HEK293 (cell line): ENCODE data around the gene CRTC1.

Source experiments
- CTCF ChIP-seq: fragments of 450-650 bp; formaldehyde crosslinking; IDR thresholded peaks from 2 replicates; pipeline ENCODE4 v1.5.1; 2016; ENCODE audit warnings: missing biosample characterization, missing genetic modification characterization
- GLIS1 ChIP-seq: fragments of 450-650 bp; formaldehyde crosslinking; IDR thresholded peaks from 2 replicates; pipeline ENCODE4 v1.5.1; 2016; ENCODE audit warnings: missing biosample characterization, missing genetic modification characterization
- PBX3 ChIP-seq: sonication (generic); formaldehyde crosslinking; IDR thresholded peaks from 2 replicates; pipeline ENCODE4 v1.8.1; 2022; ENCODE audit warnings: mild to moderate bottlenecking, moderate library complexity, missing genetic modification reagents
- YY1 ChIP-seq: fragments of 450-650 bp; formaldehyde crosslinking; IDR thresholded peaks from 2 replicates; pipeline ENCODE4 v1.5.1; 2018; ENCODE audit warnings: missing biosample characterization, missing genetic modification characterization
- ZEB2 ChIP-seq: fragments of 450-650 bp; formaldehyde crosslinking; IDR thresholded peaks from 2 replicates; pipeline ENCODE4 v1.5.1; 2016; ENCODE audit warnings: missing biosample characterization, missing genetic modification characterization
- ZFP41 ChIP-seq: fragments of 450-650 bp; formaldehyde crosslinking; IDR thresholded peaks from 2 replicates; pipeline ENCODE4 v1.5.1; 2016; ENCODE audit warnings: missing biosample characterization, missing genetic modification characterization, borderline replicate concordance
- ZNF10 ChIP-seq: fragments of 450-650 bp; formaldehyde crosslinking; IDR thresholded peaks from 2 replicates; pipeline ENCODE4 v1.5.1; 2017; ENCODE audit warnings: missing biosample characterization, missing genetic modification characterization
- ZNF24 ChIP-seq: fragments of 450-650 bp; formaldehyde crosslinking; IDR thresholded peaks from 2 replicates; pipeline ENCODE4 v1.5.1; 2016; ENCODE audit warnings: missing biosample characterization, missing genetic modification characterization
- ZNF274 ChIP-seq, 2 experiments: fragments of 200-500 bp in 1 of 2; fragments of 450-650 bp in 1 of 2; sonication (Bioruptor generic) in 1 of 2; formaldehyde crosslinking in 1 of 2; IDR thresholded peaks; 2 replicates each; pipeline versions ENCODE4 v1.5.1 to v1.6.1; 2014 to 2016; ENCODE audit warnings: borderline replicate concordance in 1 of 2, inconsistent platforms in 1 of 2, low read length in 1 of 2, missing biosample characterization in 1 of 2, missing genetic modification characterization in 1 of 2
- ZNF561 ChIP-seq: fragments of 450-650 bp; IDR thresholded peaks from 2 replicates; pipeline ENCODE4 v1.5.1; 2018; ENCODE audit warnings: missing biosample characterization, missing genetic modification characterization, borderline replicate concordance
- ZNF776 ChIP-seq: fragments of 450-650 bp; formaldehyde crosslinking; IDR thresholded peaks from 2 replicates; pipeline ENCODE4 v1.5.0; 2017; ENCODE audit warnings: missing biosample characterization, missing genetic modification characterization, borderline replicate concordance
- TF ChIP-seq, protein P1 (sequence below): IDR thresholded peaks from 2 replicates; pipeline ENCODE4 v1.6.1; 2011; ENCODE audit warnings: mild to moderate bottlenecking, low read depth, low read length, borderline replicate concordance

DNA sequence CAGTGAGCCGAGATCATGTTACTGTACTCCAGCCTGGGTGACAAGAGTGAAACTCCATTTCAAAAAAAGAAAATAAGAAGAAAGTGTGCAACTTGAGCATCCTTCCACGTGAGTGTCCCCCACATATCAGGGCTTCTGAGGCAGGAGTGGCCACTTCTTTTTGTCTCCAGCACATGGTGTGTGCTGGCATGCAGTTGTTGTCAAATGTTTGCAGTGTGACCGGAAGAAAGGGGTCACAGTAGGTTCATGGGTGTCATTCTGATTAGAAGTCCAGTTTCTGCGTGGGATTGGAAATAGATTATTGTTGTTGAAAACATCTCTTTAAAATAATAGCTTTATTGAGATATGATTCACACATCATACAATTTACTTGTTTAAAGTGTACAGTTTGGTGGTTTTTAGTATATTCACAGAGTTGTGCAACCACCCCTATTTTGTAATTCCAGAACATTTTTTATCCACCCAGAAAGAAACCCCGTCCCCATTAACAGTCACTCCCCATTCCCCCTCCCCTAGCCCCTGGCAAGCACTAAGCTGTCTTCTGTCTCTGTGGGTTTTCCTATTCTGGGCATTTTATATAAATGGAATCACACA is 2.2 kb downstream of the CRTC1 start:
- TF ChIP-seq ZNF10 (tag by site-specific recombination): no peak
- no peak for TF ChIP-seq CTCF (tag by site-specific recombination)
- TF ChIP-seq ZNF24 (tag by site-specific recombination): no peak
- no peak for TF ChIP-seq ZEB2 (tag by site-specific recombination)
- no peak for TF ChIP-seq ZNF561
- TF ChIP-seq, protein P1, sequence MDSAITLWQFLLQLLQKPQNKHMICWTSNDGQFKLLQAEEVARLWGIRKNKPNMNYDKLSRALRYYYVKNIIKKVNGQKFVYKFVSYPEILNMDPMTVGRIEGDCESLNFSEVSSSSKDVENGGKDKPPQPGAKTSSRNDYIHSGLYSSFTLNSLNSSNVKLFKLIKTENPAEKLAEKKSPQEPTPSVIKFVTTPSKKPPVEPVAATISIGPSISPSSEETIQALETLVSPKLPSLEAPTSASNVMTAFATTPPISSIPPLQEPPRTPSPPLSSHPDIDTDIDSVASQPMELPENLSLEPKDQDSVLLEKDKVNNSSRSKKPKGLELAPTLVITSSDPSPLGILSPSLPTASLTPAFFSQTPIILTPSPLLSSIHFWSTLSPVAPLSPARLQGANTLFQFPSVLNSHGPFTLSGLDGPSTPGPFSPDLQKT: no peak
- no peak for TF ChIP-seq ZNF776 (tag by site-specific recombination)
- no peak for TF ChIP-seq YY1 (tag by site-specific recombination)
- no peak for TF ChIP-seq GLIS1
- no peak for TF ChIP-seq PBX3
- no peak for TF ChIP-seq ZNF274 (IDR thresholded peaks at IDR 0.05; ENCODE audit: low read length)
- TF ChIP-seq ZNF274 (tag by site-specific recombination; IDR thresholded peaks at IDR 0.05; ENCODE audit: borderline replicate concordance): no peak
- no peak for TF ChIP-seq ZFP41
